ENCODE results near the gene PRKCQ.
A peak's percentile ranks its signal among the peaks of the same experiment; 100 is the strongest.

- peak; percentile 33 to 68 (median 56) for TF ChIP-seq CTCF (IDR thresholded peaks at IDR 0.05)
- no peak for TF ChIP-seq POLR2A (IDR thresholded peaks at IDR 0.05)
These were observed 163.1 kb downstream of the PRKCQ start for GRCh38 chr10:6416892-6417512.

Measured in tibial nerve (tissue), 3 donors.